Activated T-cell treated with anti-CD3 and anti-CD28 coated beads, Interleukin-2, amount 50 U/mL, for 48 hours (primary cell): ENCODE data around the gene SDCCAG8.

ENCODE experiments used
- DNase-seq, 2 experiments: peaks; one replicate each; pipeline ENCODE4 v3.0.0-alpha.2; 2020

Gene SDCCAG8

GRCh38 chr1:243341074-243341473, 85.2 kb downstream of the SDCCAG8 start:
- no peak for DNase-seq

- DNase-seq: no peak
Observed at GRCh38 chr1:243343970-243344937, 88.4 kb downstream of the SDCCAG8 start.

GRCh38 chr1:243345205-243345604, 89.4 kb downstream of the SDCCAG8 start:
- DNase-seq: no peak

- DNase-seq: no peak
Observed at GRCh38 chr1:243346016-243346415, 90.2 kb downstream of the SDCCAG8 start.

GRCh38 chr1:243346468-243346867, 90.6 kb downstream of the SDCCAG8 start:
- no peak for DNase-seq

- DNase-seq: no peak
Observed at GRCh38 chr1:243348331-243348730, 92.5 kb downstream of the SDCCAG8 start.

GRCh38 chr1:243349128-243349527, 93.3 kb downstream of the SDCCAG8 start:
- DNase-seq: no peak

GRCh38 chr1:243351337-243351736, 95.5 kb downstream of the SDCCAG8 start:
- DNase-seq: no peak

GRCh38 chr1:243354511-243355153, 98.8 kb downstream of the SDCCAG8 start:
- no peak for DNase-seq

- DNase-seq: no peak
Observed at GRCh38 chr1:243363832-243364231, 108.0 kb downstream of the SDCCAG8 start.

GRCh38 chr1:243364330-243364729, 108.5 kb downstream of the SDCCAG8 start:
- DNase-seq: no peak

GRCh38 chr1:243364866-243365265, 109.0 kb downstream of the SDCCAG8 start:
- no peak for DNase-seq

GRCh38 chr1:243367314-243367713, 111.5 kb downstream of the SDCCAG8 start:
- no peak for DNase-seq

GRCh38 chr1:243374412-243374811, 118.6 kb downstream of the SDCCAG8 start:
- no peak for DNase-seq

- DNase-seq: no peak
Observed at GRCh38 chr1:243375596-243375995, 119.8 kb downstream of the SDCCAG8 start.

GRCh38 chr1:243378669-243379068, 122.8 kb downstream of the SDCCAG8 start:
- DNase-seq: no peak

GRCh38 chr1:243379208-243379607, 123.4 kb downstream of the SDCCAG8 start:
- DNase-seq: no peak

GRCh38 chr1:243379706-243380105, 123.9 kb downstream of the SDCCAG8 start:
- DNase-seq: no peak

GRCh38 chr1:243388276-243388675, 132.4 kb downstream of the SDCCAG8 start:
- DNase-seq: no peak

- DNase-seq: peak; percentile 37 to 45
Observed at GRCh38 chr1:243390162-243390791, 134.4 kb downstream of the SDCCAG8 start.

- no peak for DNase-seq
Observed at GRCh38 chr1:243391355-243391754, 135.5 kb downstream of the SDCCAG8 start.

- DNase-seq: no peak
Observed at GRCh38 chr1:243393096-243393495, 137.3 kb downstream of the SDCCAG8 start.

GRCh38 chr1:243394066-243394465, 138.2 kb downstream of the SDCCAG8 start:
- DNase-seq: no peak
